ENCODE data around the gene ZNRF3. TPM values are rescaled to one million over a fixed set of nuclear protein-coding genes. Genes with fewer than 3 reads are reported as not detected.
A peak's percentile ranks its signal among the peaks of the same experiment; 100 is the strongest.
"Not testable (repeated sequence)": the region's sequence is repeated elsewhere in the genome, so short reads cannot be mapped to it uniquely, and the experiment has no call there.

The ZNRF3 gene
- total RNA-seq, 1 donor from 2014 or later, result 13.6 TPM

- DNase-seq (ENCODE audit: low spot score), result no peak
Measured at GRCh38 chr22:29032014-29032475, 148.7 kb downstream of the ZNRF3 start.

GRCh38 chr22:29032584-29032983 lies 149.2 kb downstream of the ZNRF3 start:
- peak; percentile 36 for DNase-seq (ENCODE audit: low spot score)

DNA sequence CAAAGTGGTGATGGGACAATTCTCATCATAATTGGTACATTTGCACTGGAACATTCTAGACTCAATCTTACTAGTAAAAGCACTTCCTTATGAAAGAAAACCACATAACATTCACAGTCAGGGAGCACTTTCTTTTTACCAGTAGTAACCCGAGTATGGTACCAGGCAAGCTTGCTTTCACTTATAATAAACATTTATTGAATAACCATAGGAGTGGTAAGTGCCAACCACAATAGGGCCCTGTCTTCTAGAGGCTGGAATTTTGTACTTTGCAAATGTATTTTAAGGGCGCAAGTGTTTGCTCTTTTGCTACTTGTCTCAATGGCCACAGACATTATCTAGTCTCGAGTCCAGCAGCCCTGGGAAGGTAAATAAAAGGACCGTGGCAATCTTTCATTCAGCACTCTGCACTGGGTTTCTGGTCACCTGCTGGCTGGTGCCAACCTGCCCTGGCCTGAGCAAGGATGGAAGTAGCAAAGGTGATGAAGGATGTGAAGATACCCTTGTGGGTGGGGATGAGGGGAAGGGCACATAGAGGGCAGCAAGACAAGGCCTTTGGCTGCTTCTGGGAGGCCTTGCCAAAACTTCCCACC lies 154.1 kb downstream of the ZNRF3 start:
- DNase-seq (ENCODE audit: low spot score), result no peak

- no peak for DNase-seq (ENCODE audit: low spot score)
Measured at GRCh38 chr22:29039148-29039547, 155.8 kb downstream of the ZNRF3 start.

DNA sequence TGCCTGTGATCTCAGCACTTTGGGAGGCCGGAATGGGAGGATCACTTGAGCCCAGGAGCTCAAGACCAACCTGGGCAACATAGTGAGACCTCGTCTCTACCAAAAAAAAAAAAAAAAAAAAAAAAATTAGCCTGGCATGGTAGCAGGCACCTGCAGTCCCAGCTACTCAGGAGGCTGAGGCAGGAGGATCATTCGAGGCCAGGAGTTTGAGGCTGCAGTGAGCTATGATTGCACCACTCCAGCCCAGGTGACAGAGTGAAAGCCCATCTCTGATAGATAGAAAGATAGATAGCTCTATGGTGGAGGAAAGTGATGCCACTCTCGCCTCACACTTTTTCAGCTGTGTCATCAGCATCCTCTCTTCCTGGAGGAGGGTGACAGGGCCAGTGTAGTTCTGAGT lies 156.3 kb downstream of the ZNRF3 start:
- DNase-seq (ENCODE audit: low spot score), result not testable (repeated sequence)

GRCh38 chr22:29040385-29041275 lies 157.3 kb downstream of the ZNRF3 start:
- peak; percentile 76 for DNase-seq (ENCODE audit: low spot score)

DNA sequence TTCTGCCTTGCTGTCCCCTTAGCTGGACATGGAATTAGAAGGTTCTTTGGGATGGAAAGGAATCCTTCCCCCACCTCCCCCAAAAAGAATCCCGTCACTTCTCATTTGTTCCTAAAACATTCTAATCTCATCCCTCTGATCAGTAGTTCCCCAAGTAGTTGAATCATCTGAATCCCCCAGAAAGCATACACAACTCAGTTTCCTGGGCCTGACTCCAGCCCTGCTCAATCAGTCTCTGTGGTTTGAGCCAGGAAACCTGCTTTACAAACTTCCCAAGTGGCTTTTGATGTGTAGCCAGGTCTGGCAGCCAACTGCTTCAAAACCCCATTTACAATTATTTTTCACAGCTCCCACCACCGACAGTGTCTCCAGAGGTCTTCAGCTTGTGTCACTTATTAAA lies 158.0 kb downstream of the ZNRF3 start:
- no peak for DNase-seq (ENCODE audit: low spot score)

DNA sequence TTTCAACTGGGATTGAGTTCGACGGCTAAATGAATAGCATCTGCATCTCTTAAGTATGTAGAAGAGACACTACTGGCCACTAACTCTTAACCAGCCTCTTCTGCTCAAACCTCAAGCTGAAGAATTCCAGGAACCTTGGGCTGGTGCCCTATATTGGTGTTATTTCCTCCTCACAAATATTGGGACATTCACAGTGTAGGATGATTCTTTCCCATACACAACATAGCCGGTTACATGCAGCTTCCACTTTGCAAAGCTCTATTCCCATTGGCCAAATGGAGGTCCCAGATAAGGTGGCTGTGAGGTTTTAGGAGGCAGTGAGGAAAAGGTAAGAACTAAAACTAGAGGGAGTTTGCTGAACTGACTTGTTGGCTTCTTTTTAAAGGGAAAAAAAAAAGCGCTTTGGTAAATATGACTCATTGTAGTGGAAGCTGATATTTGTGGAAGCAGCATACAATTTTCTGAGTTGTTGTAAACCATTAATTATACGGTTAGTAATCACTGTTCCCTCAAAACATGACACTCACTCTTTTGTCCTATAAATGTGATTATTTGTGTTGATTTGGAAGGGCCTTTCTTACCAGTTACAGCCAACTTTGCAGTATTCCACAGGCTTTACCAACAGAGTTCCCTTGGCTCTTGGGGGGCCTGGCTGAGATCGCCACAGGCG lies 160.7 kb downstream of the ZNRF3 start:
- no peak for DNase-seq (ENCODE audit: low spot score)

GRCh38 chr22:29044657-29045176 lies 161.3 kb downstream of the ZNRF3 start:
- DNase-seq (ENCODE audit: low spot score), result no peak

DNA sequence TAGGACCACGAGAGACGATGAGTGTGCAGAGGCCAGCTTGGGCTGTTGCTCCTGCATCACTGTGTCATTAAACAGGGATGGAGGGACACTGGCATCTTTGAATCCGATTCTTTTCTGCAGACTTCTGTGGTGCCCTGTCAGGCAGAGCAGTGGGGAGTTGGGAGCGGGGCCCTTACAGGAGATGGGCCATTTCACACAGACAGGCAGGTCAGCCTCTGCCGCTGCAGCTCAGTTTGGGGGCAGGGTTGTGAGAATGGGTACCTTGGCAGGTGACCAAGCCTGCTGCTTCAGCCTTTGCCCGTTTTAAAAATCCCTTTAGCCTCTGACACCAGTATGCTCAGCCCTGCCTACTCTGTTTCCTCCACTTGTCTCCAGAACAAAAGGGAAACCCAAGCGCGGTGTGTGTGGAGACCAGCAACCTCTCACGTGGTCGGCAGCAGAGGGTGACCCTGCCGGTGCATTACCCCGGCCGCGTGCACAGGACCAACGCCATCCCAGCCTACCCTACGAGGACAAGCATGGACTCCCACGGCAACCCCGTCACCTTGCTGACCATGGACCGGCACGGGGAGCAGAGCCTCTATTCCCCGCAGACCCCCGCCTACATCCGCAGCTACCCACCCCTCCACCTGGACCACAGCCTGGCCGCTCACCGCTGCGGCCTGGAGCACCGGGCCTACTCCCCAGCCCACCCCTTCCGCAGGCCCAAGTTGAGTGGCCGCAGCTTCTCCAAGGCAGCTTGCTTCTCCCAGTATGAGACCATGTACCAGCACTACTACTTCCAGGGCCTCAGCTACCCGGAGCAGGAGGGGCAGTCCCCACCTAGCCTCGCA lies 165.7 kb downstream of the ZNRF3 start:
- no peak for DNase-seq (ENCODE audit: low spot score)

DNA sequence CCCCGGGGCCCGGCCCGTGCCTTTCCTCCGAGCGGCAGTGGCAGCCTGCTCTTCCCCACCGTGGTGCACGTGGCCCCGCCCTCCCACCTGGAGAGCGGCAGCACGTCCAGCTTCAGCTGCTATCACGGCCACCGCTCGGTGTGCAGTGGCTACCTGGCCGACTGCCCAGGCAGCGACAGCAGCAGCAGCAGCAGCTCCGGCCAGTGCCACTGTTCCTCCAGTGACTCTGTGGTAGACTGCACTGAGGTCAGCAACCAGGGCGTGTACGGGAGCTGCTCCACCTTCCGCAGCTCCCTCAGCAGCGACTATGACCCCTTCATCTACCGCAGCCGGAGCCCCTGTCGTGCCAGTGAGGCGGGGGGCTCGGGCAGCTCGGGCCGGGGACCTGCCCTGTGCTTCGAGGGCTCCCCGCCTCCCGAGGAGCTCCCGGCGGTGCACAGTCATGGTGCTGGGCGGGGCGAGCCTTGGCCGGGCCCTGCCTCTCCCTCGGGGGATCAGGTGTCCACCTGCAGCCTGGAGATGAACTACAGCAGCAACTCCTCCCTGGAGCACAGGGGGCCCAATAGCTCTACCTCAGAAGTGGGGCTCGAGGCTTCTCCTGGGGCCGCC lies 166.4 kb downstream of the ZNRF3 start:
- DNase-seq (ENCODE audit: low spot score), result no peak

DNA sequence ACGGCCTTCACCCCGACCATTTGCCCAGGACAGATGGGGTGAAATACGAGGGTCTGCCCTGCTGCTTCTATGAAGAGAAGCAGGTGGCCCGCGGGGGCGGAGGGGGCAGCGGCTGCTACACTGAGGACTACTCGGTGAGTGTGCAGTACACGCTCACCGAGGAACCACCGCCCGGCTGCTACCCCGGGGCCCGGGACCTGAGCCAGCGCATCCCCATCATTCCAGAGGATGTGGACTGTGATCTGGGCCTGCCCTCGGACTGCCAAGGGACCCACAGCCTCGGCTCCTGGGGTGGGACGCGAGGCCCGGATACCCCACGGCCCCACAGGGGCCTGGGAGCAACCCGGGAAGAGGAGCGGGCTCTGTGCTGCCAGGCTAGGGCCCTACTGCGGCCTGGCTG lies 167.1 kb downstream of the ZNRF3 start:
- no peak for DNase-seq (ENCODE audit: low spot score)

GRCh38 chr22:29053048-29053702 lies 169.8 kb downstream of the ZNRF3 start:
- DNase-seq (ENCODE audit: low spot score), result no peak

GRCh38 chr22:29054251-29054767 lies 170.9 kb downstream of the ZNRF3 start:
- no peak for DNase-seq (ENCODE audit: low spot score)

GRCh38 chr22:29055192-29055830 lies 171.9 kb downstream of the ZNRF3 start:
- no peak for DNase-seq (ENCODE audit: low spot score)

GRCh38 chr22:29056472-29056871 lies 173.1 kb downstream of the ZNRF3 start:
- no peak for DNase-seq (ENCODE audit: low spot score)

- DNase-seq (ENCODE audit: low spot score), result no peak
Measured at GRCh38 chr22:29060251-29060869, 177.0 kb downstream of the ZNRF3 start.

GRCh38 chr22:29060931-29061330 lies 177.6 kb downstream of the ZNRF3 start:
- no peak for DNase-seq (ENCODE audit: low spot score)

- no peak for DNase-seq (ENCODE audit: low spot score)
Measured at GRCh38 chr22:29061773-29062172, 178.4 kb downstream of the ZNRF3 start, which contains the start of gene C22orf31. Gene C22orf31, minus strand, starts transcription at chr22:29061831. Its CDS starts 39 bp downstream, at chr22:29061792.
